Natural killer cell (primary cell): ENCODE results near the gene SLC35E4. TPM values are rescaled to one million over a fixed set of nuclear protein-coding genes. Genes with fewer than 3 reads are reported as not detected.

Experiments used
- ATAC-seq, 3 donors: fragments of 150-1000 bp in 2 of 3; fragments of 200-7000 bp in 1 of 3; cut with Tn5 transposase; 1 replicate in 1 of 3; 2 replicates in 2 of 3; pipeline ENCODE4 v1.10.0; 2021; ENCODE audit warnings: mild to moderate bottlenecking in 2 of 3, moderate library complexity in 2 of 3
- DNase-seq, 2 donors: peaks; one replicate each; pipeline versions ENCODE4 v3.0.0 to v3.0.0-alpha.2; 2013 to 2021; ENCODE audit warnings: mixed read lengths in 1 of 2
- H3K27ac ChIP-seq: one replicate; pipeline ENCODE4 v1.5.1; 2013; ENCODE audit warnings: mild to moderate bottlenecking, low read length
- H3K27me3 ChIP-seq: one replicate; pipeline ENCODE4 v1.6.1; 2013; ENCODE audit warnings: low read length; ENCODE audit not compliant: control insufficient read depth, insufficient read depth
- H3K36me3 ChIP-seq: one replicate; pipeline ENCODE4 v1.6.1; 2013; ENCODE audit warnings: low read length; ENCODE audit not compliant: control insufficient read depth, insufficient read depth
- H3K4me1 ChIP-seq: one replicate; pipeline ENCODE4 v1.6.1; 2013; ENCODE audit warnings: low read length; ENCODE audit not compliant: control insufficient read depth, insufficient read depth
- H3K4me3 ChIP-seq: one replicate; pipeline ENCODE4 v1.5.1; 2013; ENCODE audit warnings: low read length
- H3K9me3 ChIP-seq: one replicate; pipeline ENCODE4 v1.6.1; 2013; ENCODE audit warnings: low read length; ENCODE audit not compliant: control insufficient read depth, insufficient read depth
- H3K27ac Mint-ChIP-seq, 2 donors: one replicate each; pipeline ENCODE4 v1.8.0; 2022; ENCODE audit warnings: mild to moderate bottlenecking in 2 of 2, mixed read lengths in 2 of 2, moderate library complexity in 1 of 2
- H3K27me3 Mint-ChIP-seq, 2 donors: one replicate each; pipeline ENCODE4 v1.8.0; 2022; ENCODE audit warnings: low read depth in 2 of 2, mixed read lengths in 2 of 2
- H3K36me3 Mint-ChIP-seq: one replicate; pipeline ENCODE4 v1.8.0; 2022; ENCODE audit warnings: mixed read lengths
- H3K4me1 Mint-ChIP-seq, 2 donors: one replicate each; pipeline ENCODE4 v1.8.0; 2022; ENCODE audit warnings: mixed read lengths in 2 of 2
- H3K4me3 Mint-ChIP-seq: one replicate; pipeline ENCODE4 v1.8.0; 2022; ENCODE audit warnings: mild to moderate bottlenecking, moderate library complexity, mixed read lengths
- H3K9me3 Mint-ChIP-seq, 2 donors: one replicate each; pipeline ENCODE4 v1.8.0; 2022; ENCODE audit warnings: mixed read lengths in 2 of 2
- WGBS: methylation state at CpG from one replicate; pipeline ENCODE4 v1.1.7; 2013; ENCODE audit warnings: missing lambda C conversion rate; ENCODE audit not compliant: insufficient coverage; 5-methylcytosine and 5-hydroxymethylcytosine counted together
- intact Hi-C: fragments of 100-400 bp; cut with micrococcal nuclease; formaldehyde crosslinking; loops from one replicate; pipeline ENCODE4 v1.14.2; 2022
- total RNA-seq, 4 donors: library from RNA; stranded (reverse); fragments of 120-200 nt in 1 of 4; gene quantifications; one replicate each; pipeline versions ENCODE4 v1.2.3 to v1.2.4, GENCODE V29; 2013 to 2022
- TF ChIP-seq, protein P1 (sequence below): fragments of 200-600 bp; IDR thresholded peaks from one replicate; pipeline ENCODE4 v1.8.0; 2022; ENCODE audit warnings: antibody characterized with exemption

Gene SLC35E4
- total RNA-seq, 3 donors from 2014 or later (not counting 1 experiment from before 2014, with no cell fraction given) = 2.9 to 5.8 (median 2.9) TPM

DNA sequence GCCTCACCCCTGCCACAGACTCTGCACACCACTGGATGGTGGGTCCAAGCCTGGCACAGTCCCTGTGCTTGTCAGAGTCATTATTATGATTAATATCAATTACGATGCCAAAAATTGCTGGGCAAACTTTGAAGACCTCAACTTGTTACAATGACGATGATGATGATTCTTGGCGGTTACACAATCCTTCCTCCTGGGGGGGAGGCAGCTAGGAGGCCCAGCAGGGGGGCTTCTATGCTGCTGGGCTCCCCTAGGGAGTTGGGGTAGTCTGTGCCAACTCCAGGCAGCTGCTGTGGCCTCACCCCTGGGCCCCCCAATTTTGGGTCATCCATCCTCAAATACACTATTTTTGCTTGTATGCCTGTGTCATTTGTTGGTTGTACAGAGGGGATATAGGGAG, 12.0 kb downstream of the SLC35E4 start:
- TF ChIP-seq, protein P1, sequence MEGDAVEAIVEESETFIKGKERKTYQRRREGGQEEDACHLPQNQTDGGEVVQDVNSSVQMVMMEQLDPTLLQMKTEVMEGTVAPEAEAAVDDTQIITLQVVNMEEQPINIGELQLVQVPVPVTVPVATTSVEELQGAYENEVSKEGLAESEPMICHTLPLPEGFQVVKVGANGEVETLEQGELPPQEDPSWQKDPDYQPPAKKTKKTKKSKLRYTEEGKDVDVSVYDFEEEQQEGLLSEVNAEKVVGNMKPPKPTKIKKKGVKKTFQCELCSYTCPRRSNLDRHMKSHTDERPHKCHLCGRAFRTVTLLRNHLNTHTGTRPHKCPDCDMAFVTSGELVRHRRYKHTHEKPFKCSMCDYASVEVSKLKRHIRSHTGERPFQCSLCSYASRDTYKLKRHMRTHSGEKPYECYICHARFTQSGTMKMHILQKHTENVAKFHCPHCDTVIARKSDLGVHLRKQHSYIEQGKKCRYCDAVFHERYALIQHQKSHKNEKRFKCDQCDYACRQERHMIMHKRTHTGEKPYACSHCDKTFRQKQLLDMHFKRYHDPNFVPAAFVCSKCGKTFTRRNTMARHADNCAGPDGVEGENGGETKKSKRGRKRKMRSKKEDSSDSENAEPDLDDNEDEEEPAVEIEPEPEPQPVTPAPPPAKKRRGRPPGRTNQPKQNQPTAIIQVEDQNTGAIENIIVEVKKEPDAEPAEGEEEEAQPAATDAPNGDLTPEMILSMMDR = no peak
- no peak overlapping the region for H3K4me3 Mint-ChIP-seq
- 96% methylated on average over 3 of the region's 3 CpGs for WGBS
- H3K4me1 Mint-ChIP-seq = no peaks in the 10 kb centered on the region
- ATAC-seq (no peak), DNase-seq (no peak)
- intact Hi-C loops = no loop called here
- peaks cover 11% of the 10 kb centered on the region for H3K4me1 ChIP-seq
- no peak overlapping the region for H3K4me3 ChIP-seq
- no peaks in the 10 kb centered on the region for H3K27me3 Mint-ChIP-seq
- no peaks in the 10 kb centered on the region for H3K36me3 Mint-ChIP-seq
- H3K27me3 ChIP-seq = no peaks in the 10 kb centered on the region
- peak overlapping the region in 1 of 2 donors; percentile 54 for H3K27ac Mint-ChIP-seq
- no peak overlapping the region for H3K27ac ChIP-seq
- no peaks in the 10 kb centered on the region for H3K9me3 Mint-ChIP-seq
- no peaks in the 10 kb centered on the region for H3K9me3 ChIP-seq
- no peaks in the 10 kb centered on the region for H3K36me3 ChIP-seq

DNA sequence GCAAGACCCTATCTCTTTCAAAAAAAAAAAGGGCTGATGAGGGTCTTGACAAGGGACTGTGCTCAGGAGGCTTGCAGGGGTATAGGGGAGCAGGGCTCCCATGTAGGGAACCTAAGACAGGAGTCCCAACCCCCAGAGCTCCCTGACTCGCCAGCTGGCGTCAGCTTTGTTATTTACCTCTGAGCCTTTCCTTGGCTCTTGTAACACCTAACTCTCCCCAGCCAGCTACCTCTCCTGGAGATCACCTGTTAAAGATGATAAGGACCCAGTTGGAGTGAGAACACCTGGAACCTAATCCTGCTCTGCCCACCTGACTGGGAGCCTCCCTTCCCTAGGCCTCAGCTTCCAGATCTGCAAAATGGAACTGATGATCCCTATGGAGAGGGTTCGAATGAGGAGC, 13.2 kb downstream of the SLC35E4 start:
- intact Hi-C loops = no loop called here
- ATAC-seq (no peak), DNase-seq (no peak)
- Histone ChIP-seq H3K27me3 (no peaks in the 10 kb centered on the region), H3K27ac (no peak overlapping the region), H3K4me3 (no peak overlapping the region), H3K9me3 (no peaks in the 10 kb centered on the region), H3K4me1 (peaks cover 11% of the 10 kb centered on the region), H3K36me3 (no peaks in the 10 kb centered on the region)
- TF ChIP-seq, protein P1 = no peak
- H3K27ac Mint-ChIP-seq = no peak overlapping the region
- H3K9me3 Mint-ChIP-seq = no peaks in the 10 kb centered on the region
- no peaks in the 10 kb centered on the region for H3K36me3 Mint-ChIP-seq
- WGBS = 100% methylated on average over 3 of the region's 3 CpGs
- H3K4me1 Mint-ChIP-seq = no peaks in the 10 kb centered on the region
- no peaks in the 10 kb centered on the region for H3K27me3 Mint-ChIP-seq
- no peak overlapping the region for H3K4me3 Mint-ChIP-seq

DNA sequence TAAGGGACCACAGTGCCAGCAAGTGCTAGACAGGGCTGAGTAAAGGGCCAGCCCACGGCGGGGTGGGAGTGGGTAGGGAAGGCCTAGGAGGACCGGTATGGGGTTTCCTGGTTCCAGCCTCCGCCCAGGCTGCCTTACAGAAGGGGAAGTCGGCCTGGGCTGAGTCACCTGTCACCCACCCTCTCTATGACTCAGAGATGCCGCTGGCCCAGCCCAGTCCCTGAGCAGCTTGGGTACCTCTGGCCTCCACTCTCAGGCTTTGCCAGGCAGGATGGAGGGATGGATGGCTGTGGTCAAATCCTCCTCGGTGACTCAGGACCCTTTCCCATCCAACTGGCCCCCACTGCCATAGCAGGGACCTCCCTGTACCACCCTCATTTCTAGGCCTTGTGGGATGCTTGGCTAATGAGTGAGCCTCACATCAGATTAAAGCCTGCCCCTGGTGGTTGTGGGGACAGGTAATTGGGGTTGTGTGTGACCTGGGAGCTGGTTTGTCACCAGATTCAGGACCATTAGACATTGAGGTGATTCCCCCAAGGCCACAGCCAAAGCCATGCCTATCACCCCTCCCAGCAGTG, 13.9 kb downstream of the SLC35E4 start:
- Histone ChIP-seq H3K4me3 (no peak overlapping the region), H3K4me1 (peaks cover 11% of the 10 kb centered on the region), H3K36me3 (no peaks in the 10 kb centered on the region), H3K27ac (no peak overlapping the region), H3K27me3 (no peaks in the 10 kb centered on the region), H3K9me3 (no peaks in the 10 kb centered on the region)
- Mint-ChIP-seq H3K4me1 (no peaks in the 10 kb centered on the region), H3K4me3 (no peak overlapping the region), H3K27me3 (no peaks in the 10 kb centered on the region), H3K27ac (no peak overlapping the region), H3K9me3 (no peaks in the 10 kb centered on the region), H3K36me3 (no peaks in the 10 kb centered on the region)
- WGBS = 20% methylated on average over 3 of the region's 7 CpGs
- TF ChIP-seq, protein P1 = no peak
- intact Hi-C loops = no loop called here
- DNase-seq (peak in 1 of 2 donors; percentile 65), ATAC-seq (peak in 2 of 3 donors; percentile 88 to 90)

DNA sequence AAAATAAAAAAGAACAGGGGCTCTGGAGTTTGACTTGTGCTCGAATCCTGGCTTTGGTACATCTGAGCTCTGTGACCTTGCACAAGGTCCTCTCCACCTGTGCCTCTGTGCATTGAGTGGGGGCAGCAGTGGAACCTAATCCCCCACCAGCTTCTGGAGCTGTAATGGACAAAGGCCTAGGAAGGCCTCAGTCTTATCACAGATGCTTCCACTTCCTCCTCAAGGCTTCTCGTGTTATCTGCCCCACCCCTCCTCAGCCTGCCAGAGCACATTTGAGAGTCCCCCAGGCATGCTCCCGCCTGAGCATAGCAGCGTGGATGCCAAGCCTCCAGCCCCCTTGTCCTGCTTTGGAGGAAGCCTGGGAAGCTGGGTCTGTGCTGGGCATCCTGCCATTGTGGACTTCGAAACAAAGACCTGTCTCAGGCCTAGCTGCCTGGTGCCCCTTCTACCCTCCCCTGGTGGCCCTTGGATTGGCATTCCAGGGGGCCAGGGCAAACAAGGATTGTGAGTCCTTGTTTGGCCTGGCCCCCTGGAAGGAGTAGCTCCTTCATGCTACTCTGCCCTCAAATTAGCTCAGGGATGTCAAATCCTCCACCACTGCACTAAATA, 15.0 kb downstream of the SLC35E4 start:
- TF ChIP-seq, protein P1 = no peak
- DNase-seq (no peak), ATAC-seq (no peak)
- Histone ChIP-seq H3K27me3 (no peaks in the 10 kb centered on the region), H3K9me3 (no peaks in the 10 kb centered on the region), H3K4me3 (no peak overlapping the region), H3K27ac (no peak overlapping the region), H3K4me1 (peaks cover 11% of the 10 kb centered on the region), H3K36me3 (no peaks in the 10 kb centered on the region)
- intact Hi-C loops = no loop called here
- Mint-ChIP-seq H3K9me3 (no peaks in the 10 kb centered on the region), H3K27me3 (no peaks in the 10 kb centered on the region), H3K36me3 (no peaks in the 10 kb centered on the region), H3K4me3 (no peak overlapping the region), H3K4me1 (no peaks in the 10 kb centered on the region), H3K27ac (no peak overlapping the region)
- 74% methylated on average over 5 of the region's 5 CpGs for WGBS
